Left colon (tissue), 2 donors: ENCODE results near the gene MYH14. TPM values are rescaled to one million over a fixed set of nuclear protein-coding genes. Genes with fewer than 3 reads are reported as not detected.
A peak's percentile ranks its signal among the peaks of the same experiment; 100 is the strongest.

Experiments used
- ATAC-seq: fragments of 200-7000 bp; cut with Tn5 transposase; one replicate; pipeline ENCODE4 v1.9.1; 2020; ENCODE audit warnings: mild to moderate bottlenecking, moderate library complexity
- DNase-seq, 2 donors: peaks; one replicate each; pipeline ENCODE4 v3.0.0-alpha.2; 2020
- intact Hi-C, 2 donors: fragments of 100-400 bp; cut with DNase I in 1 of 2; cut with micrococcal nuclease in 1 of 2; formaldehyde crosslinking; loops; one replicate each; pipeline versions ENCODE4 v1.11.2 to v1.14.0; 2022; cut with DNase I, micrococcal nuclease
- long read RNA-seq: library from polyadenylated mRNA; unstranded; transcript quantifications from one replicate; pipeline ENCODE4 v2.0.0, GENCODE V29; 2021
- total RNA-seq, 2 donors: library from RNA; stranded (reverse); fragmentation: NEBNext Ultra II Directional; extraction: Animal tissue kit (Norgen Biotek cat#: 25700); gene quantifications; one replicate each; pipeline ENCODE4 v1.2.1, GENCODE V29; 2021
- donor health status: DM: no; HTN: no; CAD: no.
- donor health status: DM: yes; HTN: yes; CAD: no.

Gene MYH14
- total RNA-seq, result 100 to 1,000 TPM; 455 to 653 TPM
- long read RNA-seq, full-length matches to known transcripts, result 34 of 229 reads
- long read RNA-seq, partial matches to known transcripts, result 163 of 229 reads
- long read RNA-seq, other reads (novel, unspliced or antisense), result 32 of 229 reads

DNA sequence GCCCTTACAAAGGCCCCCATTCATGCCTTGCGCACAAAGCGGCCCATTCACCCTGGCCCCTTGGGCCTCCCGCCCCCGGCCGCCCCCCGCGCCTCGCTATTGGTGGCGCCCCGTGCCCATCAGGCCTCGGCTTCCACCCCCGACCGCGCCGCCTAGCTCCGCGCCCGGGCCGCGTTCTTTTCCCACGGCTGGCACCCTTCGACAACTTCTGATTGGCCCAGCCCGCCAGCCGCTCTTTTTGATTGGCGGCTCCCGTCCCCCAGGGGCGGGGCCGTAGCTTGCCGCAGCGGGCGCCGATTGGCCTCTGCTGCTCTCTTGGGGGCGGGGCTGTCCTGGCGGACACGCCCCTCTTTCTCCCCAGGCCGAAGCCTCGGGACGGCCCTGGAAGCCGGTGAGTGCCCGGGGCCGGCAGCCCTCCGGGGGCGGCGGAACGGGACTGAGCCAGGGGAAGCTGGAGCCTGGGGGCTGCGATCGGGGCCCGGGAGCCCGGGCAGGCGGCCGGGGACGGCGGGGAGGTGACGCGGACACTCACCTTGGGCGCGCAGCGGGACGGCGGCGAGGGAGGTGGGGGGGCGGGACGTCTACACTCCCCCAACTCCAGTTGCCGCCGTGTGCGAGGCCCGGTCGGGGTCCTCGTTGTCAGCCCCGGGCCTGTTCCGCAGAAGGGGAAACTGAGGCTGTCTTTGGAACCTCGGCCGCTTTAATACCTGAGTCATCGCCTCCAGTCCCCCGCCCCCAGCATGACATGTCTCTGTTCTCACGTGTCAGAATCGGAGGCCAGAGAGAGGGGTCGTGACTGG is at the start of gene MYH14:
TSS of gene MYH14 (plus strand) at position 342 of the 800 bp plus-strand sequence. CDS start 6,744 bp downstream, outside the sequence.
- peak; percentile 60 for ATAC-seq
- DNase-seq, result peak; percentile 90 to 92
- intact Hi-C loops, result no loop called here

DNA sequence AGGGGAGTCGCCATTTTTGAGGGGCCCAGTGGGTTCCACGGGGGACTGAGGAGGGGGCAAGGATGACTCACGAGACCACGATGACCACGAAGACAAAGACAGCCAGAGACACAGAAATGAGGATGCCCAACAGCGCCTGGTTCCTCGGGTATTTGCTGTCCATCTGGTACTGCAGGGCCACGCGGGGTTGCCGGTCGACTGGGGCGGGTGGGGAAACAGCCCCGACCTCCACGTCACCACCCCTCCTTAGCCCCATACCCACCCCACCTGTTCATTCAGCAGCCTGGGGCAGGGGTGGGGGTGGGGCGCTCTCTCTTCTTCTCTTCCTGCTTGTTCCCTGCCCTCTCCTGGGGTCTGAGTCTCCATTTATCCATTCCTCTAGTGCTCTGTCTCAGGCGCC is 48.9 kb upstream of the MYH14 start:
- no peak for ATAC-seq
- intact Hi-C loops, result no loop called here

DNA sequence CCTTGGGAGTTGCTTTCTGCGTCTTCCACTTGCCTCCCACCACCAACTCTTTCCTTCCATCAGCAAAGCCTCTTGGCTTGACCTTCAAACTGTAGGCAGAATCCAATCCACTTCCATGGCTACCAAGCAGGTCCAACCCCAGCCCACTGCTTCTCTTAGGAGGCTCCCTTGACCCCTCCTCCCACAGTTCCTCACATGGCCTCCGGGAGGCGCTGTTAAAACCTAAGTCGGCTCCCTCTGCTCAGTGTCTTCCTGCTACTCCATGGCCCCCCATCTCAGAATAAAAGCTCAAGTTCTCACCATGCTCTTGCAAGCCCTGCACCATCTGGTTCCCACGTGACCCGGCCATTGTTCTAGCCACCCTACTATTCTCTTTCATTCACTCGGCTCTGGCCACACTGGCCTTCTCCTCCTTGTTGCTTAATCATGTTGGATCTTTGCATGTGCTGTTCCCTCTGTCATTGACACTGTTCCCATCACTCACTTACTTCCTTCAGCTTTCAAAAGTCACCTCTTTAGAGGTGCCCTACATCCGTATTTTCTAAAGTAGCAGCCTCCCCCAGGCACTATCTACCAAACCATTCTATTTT is 47.8 kb upstream of the MYH14 start:
- intact Hi-C loops, result no loop called here
- DNase-seq, result no peak
- ATAC-seq, result no peak

More for the DNA sequence above, 48.9 kb upstream of the MYH14 start:
- DNase-seq, result no peak

DNA sequence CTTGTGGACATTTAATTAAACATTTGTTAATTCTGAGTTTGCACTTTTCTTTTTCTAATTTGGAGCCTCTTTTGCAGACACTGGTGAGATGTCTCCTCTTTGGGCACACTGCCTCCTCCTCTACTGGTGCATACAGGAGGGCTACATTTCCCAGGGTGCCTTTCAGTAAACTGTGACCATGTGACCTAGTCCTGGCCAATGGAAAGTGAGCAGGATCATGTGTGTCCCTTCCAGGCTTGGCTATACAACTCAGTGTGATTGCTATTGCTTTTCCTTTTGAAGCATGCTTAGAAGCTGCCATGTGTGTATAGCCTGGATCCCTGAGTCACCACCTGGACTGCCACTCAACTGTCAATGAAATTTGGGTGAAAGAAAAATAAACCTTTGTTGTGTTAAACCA is 44.8 kb upstream of the MYH14 start:
- no peak for DNase-seq
- no peak for ATAC-seq
- intact Hi-C loops, result no loop called here

DNA sequence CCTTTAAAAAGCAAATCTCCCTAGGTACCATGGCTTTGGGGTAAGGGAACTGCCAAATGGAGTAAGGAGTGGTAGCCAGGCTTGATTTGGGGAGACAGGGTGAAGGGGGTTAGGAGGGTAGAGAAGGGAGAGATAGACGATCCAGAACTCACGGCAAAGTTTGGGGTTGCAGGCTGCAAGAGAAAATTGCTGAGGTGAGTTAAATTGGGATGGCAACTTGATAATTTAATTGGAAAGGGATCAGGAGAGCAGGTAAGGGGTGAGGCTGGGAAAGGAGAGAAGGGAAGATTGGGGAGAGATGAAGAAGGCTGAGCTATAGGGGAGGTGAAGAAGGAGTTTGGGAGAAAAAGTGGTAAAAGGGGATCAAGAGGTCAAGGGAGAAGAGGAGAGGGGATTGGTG is 44.3 kb upstream of the MYH14 start:
- intact Hi-C loops, result no loop called here
- ATAC-seq, result no peak
- DNase-seq, result no peak

DNA sequence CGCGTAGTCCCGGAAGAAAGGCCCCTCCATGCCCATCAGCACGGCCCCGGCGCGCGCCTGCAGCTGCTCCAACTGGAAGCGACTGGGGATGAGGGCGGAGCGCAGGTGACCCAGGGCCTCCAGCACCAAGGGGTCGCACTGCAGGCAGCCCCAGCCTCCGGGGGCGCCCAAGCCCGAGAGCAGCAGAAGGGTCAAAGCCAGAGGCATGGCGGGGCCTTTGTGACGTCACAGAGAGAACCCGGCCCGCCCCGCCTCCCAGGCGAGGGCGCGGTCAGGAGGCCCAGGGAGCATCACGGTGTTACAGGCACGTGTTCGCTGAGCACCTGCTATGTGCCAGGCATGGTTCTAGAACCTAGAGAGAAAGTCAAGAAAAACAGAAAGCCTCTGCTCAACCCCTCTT is 40.4 kb upstream of the MYH14 start, which contains the start of gene IZUMO2:
TSS of gene IZUMO2 (minus strand) at position 294 of the 400 bp plus-strand sequence. CDS start at position 207, 87 bp downstream.
- DNase-seq (peak in 1 of 2 donors; percentile 31), ATAC-seq (no peak)
- intact Hi-C loops, result no loop called here

DNA sequence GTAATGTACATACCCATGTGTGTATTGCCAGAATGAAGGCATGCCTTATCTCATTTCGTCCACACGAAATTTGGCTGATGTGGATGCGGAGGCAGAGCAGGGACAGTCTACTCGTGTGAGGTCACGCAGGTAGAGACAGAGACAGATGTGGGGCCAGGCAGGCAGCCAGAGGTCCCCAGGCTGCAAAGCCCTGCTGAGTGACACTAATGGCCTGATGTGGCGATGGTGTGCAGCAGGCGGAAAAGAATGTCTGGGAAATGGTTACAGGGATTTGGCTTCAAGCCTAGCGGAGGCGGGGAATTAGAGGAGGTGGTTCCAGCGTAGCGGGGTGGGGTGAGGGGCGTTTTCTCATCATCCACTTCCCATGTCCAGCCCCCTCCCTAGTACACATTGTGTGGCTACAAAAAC is 36.1 kb upstream of the MYH14 start:
- intact Hi-C loops, result no loop called here
- DNase-seq (peak; percentile 67 to 74), ATAC-seq (peak; percentile 71)

DNA sequence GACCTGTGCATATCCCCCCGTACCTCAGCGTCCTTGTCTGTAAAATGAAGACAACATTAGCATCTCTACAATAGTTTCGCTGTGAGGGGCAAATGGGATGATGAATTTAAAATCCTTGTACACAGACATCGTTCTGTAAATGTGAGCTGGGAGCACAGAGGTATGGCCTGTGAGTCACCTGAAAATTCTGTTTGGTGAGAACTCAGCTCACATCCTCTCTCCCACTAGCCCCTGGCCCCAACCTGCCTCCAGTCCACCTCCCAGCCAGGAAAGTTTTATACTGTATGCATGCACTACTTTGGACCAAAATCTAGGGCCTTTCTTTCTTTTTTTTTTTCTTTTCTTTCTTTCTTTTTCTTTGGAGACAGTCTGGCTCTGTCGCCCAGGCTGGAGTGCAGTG is 31.7 kb upstream of the MYH14 start:
- intact Hi-C loops, result no loop called here
- no peak for ATAC-seq
- DNase-seq, result no peak

DNA sequence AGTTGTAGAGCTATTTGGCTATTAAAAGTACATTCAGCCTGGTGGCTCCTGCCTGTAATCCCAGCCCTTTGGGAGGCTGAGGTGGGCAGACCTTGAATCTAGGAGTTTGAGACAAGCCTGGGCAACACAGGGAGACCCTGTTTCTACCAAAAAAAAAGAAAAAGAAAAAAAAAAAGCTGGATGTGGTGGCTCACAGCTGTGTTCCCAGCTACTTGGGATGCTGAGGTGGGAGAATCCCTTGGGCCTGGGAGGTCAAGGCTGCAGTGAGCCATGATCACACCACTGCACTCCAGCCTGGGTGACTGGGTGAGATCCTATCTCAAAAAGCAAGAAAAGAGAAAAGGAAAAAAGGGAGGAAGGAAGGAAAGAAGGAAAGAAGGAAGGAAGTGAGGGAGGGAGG is 30.7 kb upstream of the MYH14 start:
- intact Hi-C loops, result no loop called here
- ATAC-seq, result no peak
- no peak for DNase-seq

DNA sequence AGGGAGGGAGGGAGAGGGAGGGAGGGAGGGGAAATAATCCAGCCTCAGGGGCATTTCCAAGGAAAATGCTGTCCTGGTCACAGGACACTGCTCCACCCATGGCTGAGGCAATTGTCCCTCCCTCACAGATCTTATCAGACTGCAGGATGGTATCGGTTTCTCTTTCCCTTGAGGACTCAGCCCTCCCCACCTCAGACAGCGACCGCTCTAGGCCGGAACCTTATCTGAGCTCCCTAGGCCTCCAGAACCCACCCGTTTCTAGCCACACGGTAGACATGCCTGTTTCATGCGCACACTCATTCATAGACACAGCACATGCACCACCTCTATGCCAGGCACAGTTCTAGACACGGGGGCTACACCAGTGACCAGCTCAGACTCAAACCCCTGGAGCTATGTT is 30.3 kb upstream of the MYH14 start:
- peak; percentile 94 for ATAC-seq
- intact Hi-C loops, result no loop called here
- DNase-seq, result peak; percentile 70 to 90

DNA sequence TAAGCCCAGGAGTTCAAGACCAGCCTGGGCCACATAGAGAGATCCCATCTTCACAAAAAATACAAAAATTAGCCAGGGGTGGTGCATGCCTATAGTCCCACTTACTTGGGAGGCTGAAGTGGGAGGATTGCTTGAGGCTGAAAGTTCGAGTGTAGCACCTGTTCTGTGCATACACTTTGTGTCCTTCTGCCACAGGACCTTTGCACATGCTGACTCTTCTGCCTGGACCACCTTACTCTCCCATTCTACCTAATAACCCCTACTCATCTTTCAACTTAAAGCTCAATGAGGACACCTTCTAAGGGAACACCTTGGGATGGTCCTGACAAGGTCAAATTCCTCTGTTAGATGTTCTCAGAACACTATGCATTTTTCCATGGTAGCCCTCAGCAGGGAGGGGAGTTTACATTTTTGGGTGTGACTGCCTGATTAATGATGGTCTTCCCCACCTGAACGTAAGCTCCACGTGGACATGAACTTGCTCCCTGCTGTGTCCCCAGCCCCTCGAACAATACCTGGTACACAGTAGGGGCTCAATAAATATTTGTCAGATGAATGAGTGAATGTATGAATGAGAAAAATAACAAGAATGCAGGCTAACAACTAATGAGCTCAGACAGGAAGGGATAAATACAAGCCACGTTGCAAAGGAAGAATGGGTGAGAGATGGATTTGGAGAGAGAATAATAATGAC is 29.2 kb upstream of the MYH14 start:
- ATAC-seq (no peak), DNase-seq (no peak)
- intact Hi-C loops, result no loop called here

DNA sequence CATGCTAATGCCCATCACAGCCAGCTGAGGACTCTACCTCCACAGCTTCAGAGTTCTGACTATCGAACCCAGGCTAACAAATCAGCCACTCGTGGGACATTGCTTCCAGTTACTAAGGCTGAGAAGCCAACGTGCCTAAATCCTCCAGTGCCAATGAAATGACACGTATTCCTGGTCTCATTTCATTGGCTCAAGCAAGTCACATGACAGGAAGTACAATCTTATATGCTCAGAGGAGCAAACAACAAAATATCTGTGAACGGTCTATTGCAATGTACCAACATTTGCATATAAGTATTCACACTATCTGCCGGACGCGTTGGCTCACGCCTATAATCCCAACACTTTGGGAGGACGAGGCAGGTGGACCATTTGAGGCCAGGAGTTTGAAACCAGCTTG is 27.5 kb upstream of the MYH14 start:
- intact Hi-C loops, result no loop called here

DNA sequence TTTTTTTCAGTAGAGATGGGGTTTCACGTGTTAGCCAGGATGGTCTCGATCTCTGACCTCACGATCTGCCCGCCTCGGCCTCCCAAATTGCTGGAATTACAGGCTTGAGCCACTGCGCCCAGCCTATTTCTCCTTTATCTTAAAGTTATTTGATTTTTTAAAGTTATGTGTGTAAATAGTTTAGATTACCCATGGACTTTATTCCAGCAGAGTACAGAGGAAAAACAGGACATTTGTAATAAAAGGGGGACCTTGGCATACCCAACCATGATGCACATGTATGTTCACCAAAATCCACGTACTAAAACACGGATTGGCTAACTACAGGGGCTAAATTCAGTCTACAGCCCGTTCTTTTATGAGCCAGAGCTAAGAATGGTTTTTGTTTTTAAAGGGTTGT is 26.6 kb upstream of the MYH14 start:
- no peak for ATAC-seq
- DNase-seq, result no peak
- intact Hi-C loops, result no loop called here

More for the DNA sequence above, 27.5 kb upstream of the MYH14 start:
- no peak for ATAC-seq
- no peak for DNase-seq

DNA sequence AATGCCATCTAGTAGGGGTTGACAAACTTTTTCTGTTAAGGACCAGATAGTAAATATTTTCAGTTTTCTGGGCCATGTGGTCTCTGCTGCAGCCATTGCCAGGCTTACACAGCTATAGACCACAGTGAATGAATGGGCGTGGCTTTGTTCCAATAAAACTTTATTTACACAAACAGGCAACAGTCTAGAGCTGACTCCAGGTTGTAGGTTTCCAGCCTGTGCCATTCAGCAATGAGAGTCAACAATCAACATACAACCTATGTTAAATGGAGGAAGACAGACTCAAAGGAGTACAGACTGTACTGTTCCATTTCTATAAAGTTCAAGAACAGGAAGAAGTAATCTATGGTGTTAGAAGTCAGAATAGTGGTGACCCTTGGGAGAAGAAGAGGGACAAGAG is 25.1 kb upstream of the MYH14 start:
- intact Hi-C loops, result no loop called here
- DNase-seq (peak in 1 of 2 donors; percentile 70), ATAC-seq (peak; percentile 76)

DNA sequence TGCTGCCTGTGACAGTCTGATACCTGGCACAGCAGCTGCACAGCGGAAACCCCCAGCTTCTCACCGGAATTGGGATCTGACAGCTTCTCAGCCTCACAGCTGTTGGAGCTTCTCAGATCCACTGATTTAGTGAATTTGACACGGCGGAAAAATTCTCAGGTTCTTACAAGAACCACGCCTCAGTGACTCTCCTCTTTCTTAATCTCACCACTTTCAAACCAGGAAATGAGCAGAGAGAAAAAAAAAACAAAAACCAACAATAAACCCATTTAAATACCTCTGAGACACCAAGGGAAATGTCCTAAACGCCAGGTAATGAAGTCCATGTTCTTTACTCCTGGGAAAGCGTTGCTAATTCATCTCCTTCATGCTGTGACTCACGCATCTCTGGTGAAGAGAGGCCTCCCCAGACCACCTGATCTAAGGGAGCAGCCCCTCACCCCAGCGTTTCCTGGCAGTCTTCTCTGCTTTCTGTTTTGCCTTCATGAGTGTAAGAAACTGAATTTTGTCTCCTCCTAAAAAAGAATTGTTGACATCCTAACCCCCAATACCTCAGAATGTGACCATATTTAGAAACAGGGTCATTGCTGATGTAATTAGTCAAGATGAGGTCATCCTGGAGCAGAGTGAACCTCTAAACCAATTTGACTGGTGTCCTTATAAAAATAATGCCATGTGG is 24.4 kb upstream of the MYH14 start:
- peak; percentile 76 for ATAC-seq
- intact Hi-C loops, result no loop called here
- no peak for DNase-seq

DNA sequence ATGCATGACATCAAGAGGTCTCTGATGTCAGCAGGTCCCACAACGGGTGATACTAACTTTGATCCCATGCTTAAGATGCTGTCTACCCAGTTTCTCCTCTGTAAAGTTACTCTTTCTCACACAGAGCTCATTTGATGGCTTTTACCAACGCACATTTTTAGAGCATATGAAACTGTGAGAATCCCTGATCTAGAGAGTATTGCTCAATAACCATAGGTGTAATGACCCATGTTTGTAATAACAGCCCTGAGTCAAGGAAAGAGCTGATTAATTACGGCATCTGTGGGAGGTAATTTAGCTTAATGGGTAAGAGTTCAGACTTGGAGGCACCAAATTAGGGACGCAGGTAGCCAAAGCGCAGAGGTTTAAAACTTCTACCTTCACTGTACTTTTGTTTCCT is 22.3 kb upstream of the MYH14 start:
- ATAC-seq (no peak), DNase-seq (no peak)
- intact Hi-C loops, result no loop called here

DNA sequence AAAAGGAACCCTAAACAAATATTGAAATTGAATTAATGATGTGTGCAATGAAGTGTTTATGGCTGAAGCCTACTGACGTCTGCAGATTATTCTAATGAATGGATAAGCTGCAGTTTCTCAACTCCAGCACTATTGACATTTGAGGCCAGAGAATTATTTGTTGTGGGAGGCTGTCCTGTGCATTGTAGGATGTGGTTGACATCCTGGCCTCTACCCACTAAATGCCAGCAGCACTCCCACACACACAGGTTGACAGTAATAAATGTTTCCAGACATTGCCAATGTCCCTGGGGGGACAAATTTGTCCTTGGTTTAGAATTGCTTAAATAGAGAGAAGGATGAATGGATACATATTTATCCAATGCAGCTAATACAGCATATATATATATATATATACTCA is 19.2 kb upstream of the MYH14 start:
- ATAC-seq (no peak), DNase-seq (no peak)
- intact Hi-C loops, result no loop called here

DNA sequence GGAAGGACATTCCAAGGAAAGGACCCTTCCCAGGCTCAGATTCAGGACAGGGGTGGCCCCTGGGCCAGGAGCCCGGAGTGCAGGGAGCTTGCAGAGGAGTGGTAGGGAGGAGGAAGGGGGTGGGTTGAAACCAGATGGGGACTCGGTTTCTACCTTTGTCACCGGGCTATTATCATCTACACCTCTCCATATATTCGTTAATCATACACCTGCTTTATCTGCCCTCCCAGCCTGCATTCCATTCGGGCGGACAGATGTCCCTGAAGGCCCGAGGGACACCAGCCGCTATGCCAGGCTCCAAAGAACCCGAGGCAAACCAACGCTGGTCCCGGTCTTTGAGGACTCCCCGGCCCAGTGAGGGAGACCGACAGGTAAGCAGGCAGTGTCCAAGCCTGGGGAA is 15.5 kb upstream of the MYH14 start:
- intact Hi-C loops, result no loop called here
- peak; percentile 53 for ATAC-seq
- DNase-seq, result peak; percentile 60 to 71

DNA sequence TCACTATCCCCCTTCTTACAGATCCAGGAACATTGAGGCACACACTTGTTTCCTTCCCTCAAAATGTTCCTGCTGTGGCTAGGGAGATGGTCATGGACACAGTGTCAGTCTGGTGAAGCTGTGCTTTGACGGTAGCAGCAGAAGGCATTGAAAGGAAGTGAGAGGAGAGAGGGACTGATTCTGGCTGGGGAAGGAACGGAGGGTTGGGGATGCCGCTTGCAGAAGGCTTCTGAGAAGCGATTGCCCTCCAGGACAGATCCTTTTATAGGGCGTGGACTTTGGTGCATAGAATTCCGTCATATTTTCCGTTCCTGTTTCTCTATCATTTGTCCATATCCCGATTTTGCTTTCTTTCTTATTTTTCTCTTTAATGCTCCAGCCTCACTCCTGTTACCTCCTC is 14.1 kb upstream of the MYH14 start:
- ATAC-seq, result peak; percentile 40
- peak in 1 of 2 donors; percentile 40 for DNase-seq
- intact Hi-C loops, result no loop called here
